ENCODE results near the gene NGF.

GRCh38 chr1:115364046-115364779 is 26.2 kb upstream of the NGF start:
- TF ChIP-seq ZNF70 (CRISPR knock-in tag; IDR thresholded peaks at IDR 0.05): no peak
- no peak for TF ChIP-seq SNAI2 (CRISPR knock-in tag; IDR thresholded peaks at IDR 0.05)
- TF ChIP-seq ZFP3 (CRISPR knock-in tag; IDR thresholded peaks at IDR 0.05): no peak
- no peak for TF ChIP-seq CREB5 (CRISPR knock-in tag; IDR thresholded peaks at IDR 0.05; ENCODE audit: low read depth)
- no peak for TF ChIP-seq PATZ1 (CRISPR knock-in tag; IDR thresholded peaks at IDR 0.05; ENCODE audit: borderline replicate concordance)
- TF ChIP-seq BACH2 (CRISPR knock-in tag; IDR thresholded peaks at IDR 0.05; ENCODE audit: borderline replicate concordance): no peak
- no peak for TF ChIP-seq ZFP30 (CRISPR knock-in tag; IDR thresholded peaks at IDR 0.05)

All from SK-N-SH treated with all-trans-retinoic acid at 6 μM for 48 hours (cell line).